HL-60 (cell line): ENCODE measurements around the gene HPF1.

Experiments used
- CTCF ChIP-seq: IDR thresholded peaks from one replicate; pipeline ENCODE4 v1.5.1; 2011; ENCODE audit warnings: low read length, control low read depth, inconsistent platforms; ENCODE audit not compliant: insufficient read depth
- GABPA ChIP-seq: IDR thresholded peaks from 2 replicates; pipeline ENCODE4 v1.6.1; 2012; ENCODE audit warnings: low read depth
- POLR2AphosphoS5 ChIP-seq: IDR thresholded peaks from 2 replicates; pipeline ENCODE4 v1.6.1; 2012; ENCODE audit warnings: low read depth
- REST ChIP-seq: IDR thresholded peaks from 2 replicates; pipeline ENCODE4 v1.6.1; 2012; ENCODE audit warnings: low read depth; ENCODE audit not compliant: insufficient replicate concordance
- SPI1 ChIP-seq: IDR thresholded peaks from 2 replicates; pipeline ENCODE4 v1.6.1; 2012; ENCODE audit warnings: low read depth, mild to moderate bottlenecking, borderline replicate concordance

GRCh38 chr4:169741569-169741968 lies 16.2 kb downstream of the HPF1 start:
- TF ChIP-seq CTCF = no peak
- TF ChIP-seq POLR2AphosphoS5 = no peak
- no peak for TF ChIP-seq GABPA
- no peak for TF ChIP-seq REST
- TF ChIP-seq SPI1 = no peak
